MM.1S (cell line): Measurements from ENCODE around the gene TACSTD2.
"Not testable (repeated sequence)": the region's sequence is repeated elsewhere in the genome, so short reads cannot be mapped to it uniquely, and the experiment has no call there.

Experiments
- DNase-seq: peaks from one replicate; pipeline ENCODE4 v3.0.0-alpha.2; 2015
- H2AFZ ChIP-seq: fragments of 300-600 bp; sonication (generic); 2 replicates; pipeline ENCODE4 v1.6.0; 2016; ENCODE audit warnings: antibody characterized with exemption, low read length
- H3F3A ChIP-seq: fragments of 300-600 bp; sonication (generic); 2 replicates; pipeline ENCODE4 v1.6.1; 2016; ENCODE audit warnings: mild to moderate bottlenecking, antibody characterized with exemption, low read length, moderate library complexity, mixed read lengths; ENCODE audit not compliant: insufficient read depth
- H3K27ac ChIP-seq: fragments of 300-600 bp; sonication (generic); 2 replicates; pipeline ENCODE4 v1.5.1; 2016; ENCODE audit warnings: mild to moderate bottlenecking, low read length
- H3K27me3 ChIP-seq: fragments of 300-600 bp; sonication (generic); replicated peaks from 2 replicates; pipeline ENCODE4 v1.6.0; 2016; ENCODE audit warnings: low read length; ENCODE audit not compliant: insufficient read depth
- H3K36me3 ChIP-seq: fragments of 300-600 bp; sonication (generic); replicated peaks from 2 replicates; pipeline ENCODE4 v1.6.1; 2016; ENCODE audit warnings: mild to moderate bottlenecking, low read length, mixed read lengths; ENCODE audit not compliant: insufficient read depth
- H3K4me1 ChIP-seq: fragments of 300-600 bp; sonication (generic); 2 replicates; pipeline ENCODE4 v1.6.1; 2016; ENCODE audit warnings: low read length, mixed read lengths
- H3K4me2 ChIP-seq: fragments of 300-600 bp; sonication (generic); 2 replicates; pipeline ENCODE4 v1.6.0; 2016; ENCODE audit warnings: low read depth, low read length
- H3K4me3 ChIP-seq: fragments of 300-600 bp; sonication (generic); 2 replicates; pipeline ENCODE4 v1.5.1; 2016; ENCODE audit warnings: low read length, mixed read lengths
- H3K79me2 ChIP-seq: fragments of 300-600 bp; sonication (generic); 2 replicates; pipeline ENCODE4 v1.6.1; 2016; ENCODE audit warnings: mixed run types, low read length, mixed read lengths
- H3K9ac ChIP-seq: fragments of 300-600 bp; sonication (generic); 2 replicates; pipeline ENCODE4 v1.6.1; 2016; ENCODE audit warnings: low read length, mixed read lengths
- H3K9me2 ChIP-seq: fragments of 300-600 bp; sonication (generic); replicated peaks from 2 replicates; pipeline ENCODE4 v1.6.1; 2016; ENCODE audit warnings: mild to moderate bottlenecking, low read length, mixed read lengths; ENCODE audit not compliant: insufficient read depth
- H3K9me3 ChIP-seq: fragments of 300-600 bp; sonication (generic); replicated peaks from 2 replicates; pipeline ENCODE4 v1.6.1; 2016; ENCODE audit warnings: mild to moderate bottlenecking, low read length, mixed read lengths; ENCODE audit not compliant: insufficient read depth
- H4K20me1 ChIP-seq: fragments of 300-600 bp; sonication (generic); 2 replicates; pipeline ENCODE4 v1.6.1; 2016; ENCODE audit warnings: mild to moderate bottlenecking, low read length, moderate library complexity, mixed read lengths; ENCODE audit not compliant: insufficient read depth
- CTCF ChIP-seq: fragments of 300-600 bp; sonication (generic); IDR thresholded peaks from 2 replicates; pipeline ENCODE4 v1.5.1; 2016; ENCODE audit warnings: antibody characterized with exemption, low read length, mixed read lengths
- EZH2 ChIP-seq: fragments of 300-600 bp; sonication (generic); optimal IDR thresholded peaks from 2 replicates; pipeline ENCODE3; 2017; ENCODE audit warnings: low read depth, mild to moderate bottlenecking, antibody characterized with exemption, low read length, mixed read lengths
- EZH2phosphoT487 ChIP-seq: fragments of 300-600 bp; sonication (generic); IDR thresholded peaks from 2 replicates; pipeline ENCODE4 v1.6.1; 2018; ENCODE audit warnings: antibody characterized with exemption, low read length

The TACSTD2 gene

DNA sequence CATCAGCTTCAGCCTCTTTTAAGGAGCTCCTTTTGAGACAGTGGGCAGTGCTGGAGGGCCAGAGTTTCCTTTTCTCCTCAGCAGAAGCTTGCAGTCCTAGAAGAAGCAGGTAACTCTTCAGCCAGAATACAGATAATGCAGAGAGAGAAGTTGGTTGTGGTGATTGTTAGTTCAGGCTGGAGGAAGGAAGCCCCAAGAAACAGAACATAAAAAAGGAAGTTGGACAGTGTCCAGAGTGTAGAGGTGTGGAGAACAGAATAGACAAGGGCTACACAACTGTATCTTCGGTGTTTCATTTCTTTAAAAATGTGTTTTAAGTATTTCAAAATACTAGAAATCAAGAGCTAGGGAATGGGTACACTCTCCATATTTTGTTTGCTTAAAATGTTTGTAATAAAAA lies 6.4 kb upstream of the TACSTD2 start:
- Histone ChIP-seq H3K9ac (no peak overlapping the region), H2AFZ (no peak overlapping the region), H3K4me2 (no peak overlapping the region), H3K4me1 (peaks cover 12% of the 10 kb centered on the region; the same call in 1 of the 2 replicates), H3K27ac (no peak overlapping the region), H4K20me1 (no peaks in the 10 kb centered on the region), H3F3A (no peaks in the 10 kb centered on the region), H3K9me3 (no peaks in the 10 kb centered on the region), H3K79me2 (no peaks in the 10 kb centered on the region), H3K9me2 (no peaks in the 10 kb centered on the region), H3K27me3 (no peaks in the 10 kb centered on the region), H3K4me3 (no peak overlapping the region), H3K36me3 (no peaks in the 10 kb centered on the region)
- TF ChIP-seq CTCF: no peak
- no peak for TF ChIP-seq EZH2
- TF ChIP-seq EZH2phosphoT487: no peak
- DNase-seq: no peak

DNA sequence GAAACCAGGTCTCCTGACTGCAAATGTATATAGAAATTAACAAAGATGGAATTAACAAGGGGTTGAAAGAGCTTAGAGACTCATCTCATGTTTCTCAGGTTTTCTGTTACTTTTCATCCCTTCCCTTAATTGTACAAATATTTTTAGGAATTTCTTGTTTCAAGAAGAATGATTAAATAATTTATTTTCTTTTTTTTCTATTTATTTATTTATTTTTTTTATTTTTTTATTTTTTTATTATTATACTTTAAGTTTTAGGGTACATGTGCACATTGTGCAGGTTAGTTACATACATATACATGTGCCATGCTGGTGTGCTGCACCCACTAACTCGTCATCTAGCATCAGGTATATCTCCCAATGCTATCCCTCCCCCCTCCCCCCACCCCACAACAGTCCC lies 5.1 kb upstream of the TACSTD2 start:
- H3K4me2 ChIP-seq, DNase-seq, H3K79me2 ChIP-seq, H3K9ac ChIP-seq, H2AFZ ChIP-seq, H3K9me3 ChIP-seq, H3F3A ChIP-seq, H3K9me2 ChIP-seq, H3K27me3 ChIP-seq, H3K36me3 ChIP-seq, H4K20me1 ChIP-seq, H3K4me3 ChIP-seq, H3K27ac ChIP-seq: not testable (repeated sequence)
- peaks cover 12% of the 10 kb centered on the region; the same call in 1 of the 2 replicates for H3K4me1 ChIP-seq

GRCh38 chr1:58581641-58582040 lies 4.6 kb upstream of the TACSTD2 start:
- H3K4me2 ChIP-seq: no peak overlapping the region
- H3K4me1 ChIP-seq: peaks cover 12% of the 10 kb centered on the region; the same call in 1 of the 2 replicates
- H3K9me2 ChIP-seq: no peaks in the 10 kb centered on the region
- TF ChIP-seq CTCF (no peak), EZH2phosphoT487 (no peak), EZH2 (no peak)
- H3K27ac ChIP-seq: no peak overlapping the region
- no peaks in the 10 kb centered on the region; the same call in 1 of the 2 replicates for H3K27me3 ChIP-seq
- H3K79me2 ChIP-seq: no peaks in the 10 kb centered on the region
- H4K20me1 ChIP-seq: no peaks in the 10 kb centered on the region
- H3K9ac ChIP-seq: no peak overlapping the region
- no peaks in the 10 kb centered on the region for H3K9me3 ChIP-seq
- no peaks in the 10 kb centered on the region for H3K36me3 ChIP-seq
- H2AFZ ChIP-seq: no peak overlapping the region
- H3K4me3 ChIP-seq: no peak overlapping the region
- H3F3A ChIP-seq: no peaks in the 10 kb centered on the region
- DNase-seq: no peak

- Histone ChIP-seq H3K79me2 (no peaks in the 10 kb centered on the region), H3K27me3 (no peaks in the 10 kb centered on the region; the same call in 1 of the 2 replicates), H3K9me3 (no peaks in the 10 kb centered on the region), H3K27ac (no peak overlapping the region), H4K20me1 (no peaks in the 10 kb centered on the region), H3K9me2 (no peaks in the 10 kb centered on the region), H3K9ac (no peak overlapping the region), H3K4me3 (no peak overlapping the region), H3K36me3 (no peaks in the 10 kb centered on the region), H3F3A (no peaks in the 10 kb centered on the region), H3K4me2 (no peak overlapping the region), H3K4me1 (peaks cover 12% of the 10 kb centered on the region; the same call in 1 of the 2 replicates), H2AFZ (no peak overlapping the region)
- TF ChIP-seq CTCF (no peak), EZH2phosphoT487 (no peak), EZH2 (no peak)
- DNase-seq: no peak
Observed at GRCh38 chr1:58580186-58580585, 3.1 kb upstream of the TACSTD2 start.
